ENCODE results near the gene STK11. TPM values are rescaled to one million over a fixed set of nuclear protein-coding genes. Genes with fewer than 3 reads are reported as not detected.

STK11 gene
- total RNA-seq, 1 donor from 2014 or later = 104 TPM

DNA sequence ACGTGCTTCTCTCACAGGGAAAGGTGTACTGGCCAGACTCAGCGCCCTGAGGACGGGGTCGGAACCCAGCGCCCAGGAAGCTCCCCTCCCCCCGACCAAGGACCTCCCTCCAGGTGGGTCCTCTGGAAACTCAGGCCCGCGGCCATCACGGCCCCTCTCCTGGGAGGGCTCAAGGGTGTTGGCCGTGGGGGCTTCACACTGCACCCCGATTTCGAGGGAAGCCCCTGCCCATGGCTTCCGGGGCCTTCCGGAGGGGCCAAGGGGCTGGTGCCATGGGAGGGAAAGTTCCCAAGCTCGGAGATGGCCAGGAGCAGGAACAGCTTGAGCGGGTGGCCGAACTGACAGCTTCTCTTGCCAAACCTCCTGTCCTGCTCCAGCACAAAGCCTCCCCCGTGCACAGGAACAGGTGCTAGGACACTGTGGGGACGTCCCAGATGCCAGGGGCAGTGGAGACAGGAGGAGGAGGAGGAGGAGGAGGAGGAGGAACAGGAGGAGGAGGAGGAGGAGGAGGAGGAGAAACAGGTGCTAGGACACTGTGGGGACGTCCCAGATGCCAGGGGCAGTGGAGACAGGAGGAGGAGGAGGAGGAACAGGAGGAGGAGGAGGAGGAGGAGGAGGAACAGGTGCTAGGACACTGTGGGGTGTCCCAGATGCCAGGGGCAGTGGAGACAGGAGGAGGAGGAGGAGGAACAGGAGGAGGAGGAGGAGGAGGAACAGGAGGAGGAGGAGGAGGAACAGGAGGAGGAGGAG lies 41.5 kb upstream of the STK11 start:
- Histone ChIP-seq H3K4me1 (no peaks in the 10 kb centered on the region), H3K27ac (no peak overlapping the region)

DNA sequence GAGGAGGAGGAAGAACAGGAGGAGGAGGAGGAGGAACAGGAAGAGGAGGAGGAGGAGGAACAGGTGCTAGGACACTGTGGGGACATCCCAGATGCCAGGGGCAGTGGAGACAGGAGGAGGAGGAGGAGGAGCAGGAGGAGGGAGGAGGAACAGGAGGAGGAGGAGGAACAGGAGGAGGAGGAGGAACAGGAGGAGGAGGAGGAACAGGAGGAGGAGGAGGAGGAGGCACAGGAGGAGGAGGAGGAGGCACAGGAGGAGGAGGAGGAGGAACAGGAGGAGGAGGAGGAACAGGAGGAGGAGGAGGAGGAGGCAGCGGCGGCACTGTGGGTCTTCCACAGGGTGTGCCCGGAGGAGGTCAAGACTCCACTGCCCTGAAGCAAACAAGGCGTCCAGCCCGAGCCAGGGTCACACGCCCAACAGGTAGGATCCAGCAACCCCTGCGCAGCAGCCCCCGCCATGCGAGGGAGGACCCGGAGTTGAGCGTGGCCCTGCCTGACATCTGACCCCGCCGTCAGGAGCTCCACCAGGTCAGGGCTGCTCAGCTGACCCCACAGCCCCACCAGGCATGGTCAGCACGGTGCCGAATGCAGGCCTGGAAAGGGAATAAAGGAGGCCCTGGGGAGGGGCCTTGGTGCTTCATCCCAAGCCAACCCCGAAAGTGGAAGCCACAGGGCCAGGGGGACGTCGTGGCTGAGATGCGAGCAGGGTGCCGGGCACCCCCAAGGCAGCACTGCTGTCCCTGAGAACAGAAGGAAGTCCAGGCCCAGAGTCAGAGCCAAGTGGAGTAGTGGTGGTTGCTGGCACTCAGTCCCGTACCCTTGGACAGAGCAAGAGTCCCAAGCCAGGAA lies 40.7 kb upstream of the STK11 start:
- TF ChIP-seq, protein P1, sequence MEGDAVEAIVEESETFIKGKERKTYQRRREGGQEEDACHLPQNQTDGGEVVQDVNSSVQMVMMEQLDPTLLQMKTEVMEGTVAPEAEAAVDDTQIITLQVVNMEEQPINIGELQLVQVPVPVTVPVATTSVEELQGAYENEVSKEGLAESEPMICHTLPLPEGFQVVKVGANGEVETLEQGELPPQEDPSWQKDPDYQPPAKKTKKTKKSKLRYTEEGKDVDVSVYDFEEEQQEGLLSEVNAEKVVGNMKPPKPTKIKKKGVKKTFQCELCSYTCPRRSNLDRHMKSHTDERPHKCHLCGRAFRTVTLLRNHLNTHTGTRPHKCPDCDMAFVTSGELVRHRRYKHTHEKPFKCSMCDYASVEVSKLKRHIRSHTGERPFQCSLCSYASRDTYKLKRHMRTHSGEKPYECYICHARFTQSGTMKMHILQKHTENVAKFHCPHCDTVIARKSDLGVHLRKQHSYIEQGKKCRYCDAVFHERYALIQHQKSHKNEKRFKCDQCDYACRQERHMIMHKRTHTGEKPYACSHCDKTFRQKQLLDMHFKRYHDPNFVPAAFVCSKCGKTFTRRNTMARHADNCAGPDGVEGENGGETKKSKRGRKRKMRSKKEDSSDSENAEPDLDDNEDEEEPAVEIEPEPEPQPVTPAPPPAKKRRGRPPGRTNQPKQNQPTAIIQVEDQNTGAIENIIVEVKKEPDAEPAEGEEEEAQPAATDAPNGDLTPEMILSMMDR (IDR thresholded peaks at IDR 0.05) = no peak
- no peak overlapping the region for H3K4me3 ChIP-seq
- H3K4me1 ChIP-seq = no peaks in the 10 kb centered on the region
- no peaks in the 10 kb centered on the region for H3K9me3 ChIP-seq
- intact Hi-C loops (cut with DNase I) = no loop called here
- peaks cover 0 to 12% of the 10 kb centered on the region in 2 donors for H3K36me3 ChIP-seq
- H3K27ac ChIP-seq = peak overlapping the region; percentile 0 to 33
- no peak for DNase-seq (ENCODE audit: low spot score in 2 of 2)
- H3K27me3 ChIP-seq = no peaks in the 10 kb centered on the region

More for the DNA sequence above, 41.5 kb upstream of the STK11 start:
- H3K4me3 ChIP-seq = no peak overlapping the region
- TF ChIP-seq, protein P1 (IDR thresholded peaks at IDR 0.05) = no peak
- peaks cover 0 to 12% of the 10 kb centered on the region in 2 donors for H3K36me3 ChIP-seq
- no peaks in the 10 kb centered on the region for H3K27me3 ChIP-seq
- intact Hi-C loops (cut with DNase I) = no loop called here
- H3K9me3 ChIP-seq = no peaks in the 10 kb centered on the region
- no peak for DNase-seq (ENCODE audit: low spot score in 2 of 2)

DNA sequence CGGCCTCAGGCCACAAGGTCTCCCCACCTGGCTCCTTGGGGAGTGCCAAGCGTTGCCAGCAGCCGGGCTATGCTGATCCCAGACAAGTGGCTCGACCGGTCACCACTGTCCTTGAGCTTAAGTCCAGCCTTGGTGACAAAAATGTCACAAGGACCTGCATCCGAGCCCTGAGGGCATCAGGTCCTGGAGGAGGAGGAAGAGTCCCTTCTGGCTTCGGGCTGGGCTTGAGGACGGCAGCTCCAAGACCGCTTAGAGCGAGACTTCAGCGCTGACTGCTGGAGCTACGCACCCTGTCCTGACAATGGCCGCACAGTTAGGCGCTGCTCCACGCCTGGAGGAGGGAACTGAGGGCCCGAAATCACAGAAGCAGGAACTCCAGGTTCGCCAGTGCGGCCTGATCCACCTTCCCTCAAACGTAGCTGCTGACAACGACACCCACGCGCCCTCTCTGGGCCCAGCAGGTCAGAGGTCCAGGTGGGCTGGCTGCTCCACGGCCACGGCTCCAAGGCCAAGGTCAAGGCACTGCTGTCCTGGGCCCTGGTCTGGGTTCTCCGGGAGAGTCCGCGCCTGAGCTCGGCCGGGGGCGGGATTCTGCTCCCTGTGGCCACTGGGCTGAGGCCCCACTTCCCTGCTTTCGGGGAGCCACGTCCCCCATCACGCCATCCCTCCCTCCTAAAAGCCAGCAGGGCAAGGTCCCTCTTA lies 38.6 kb upstream of the STK11 start:
- TF ChIP-seq, protein P1 (IDR thresholded peaks at IDR 0.05) = no peak
- no peak for DNase-seq (ENCODE audit: low spot score in 2 of 2)
- H3K4me1 ChIP-seq = peaks cover 0 to 7% of the 10 kb centered on the region in 2 donors
- H3K36me3 ChIP-seq = peaks cover 0 to 12% of the 10 kb centered on the region in 2 donors
- no peaks in the 10 kb centered on the region for H3K9me3 ChIP-seq
- no peaks in the 10 kb centered on the region for H3K27me3 ChIP-seq
- H3K4me3 ChIP-seq = no peak overlapping the region
- no peak overlapping the region for H3K27ac ChIP-seq
- intact Hi-C loops (cut with DNase I) = no loop called here

DNA sequence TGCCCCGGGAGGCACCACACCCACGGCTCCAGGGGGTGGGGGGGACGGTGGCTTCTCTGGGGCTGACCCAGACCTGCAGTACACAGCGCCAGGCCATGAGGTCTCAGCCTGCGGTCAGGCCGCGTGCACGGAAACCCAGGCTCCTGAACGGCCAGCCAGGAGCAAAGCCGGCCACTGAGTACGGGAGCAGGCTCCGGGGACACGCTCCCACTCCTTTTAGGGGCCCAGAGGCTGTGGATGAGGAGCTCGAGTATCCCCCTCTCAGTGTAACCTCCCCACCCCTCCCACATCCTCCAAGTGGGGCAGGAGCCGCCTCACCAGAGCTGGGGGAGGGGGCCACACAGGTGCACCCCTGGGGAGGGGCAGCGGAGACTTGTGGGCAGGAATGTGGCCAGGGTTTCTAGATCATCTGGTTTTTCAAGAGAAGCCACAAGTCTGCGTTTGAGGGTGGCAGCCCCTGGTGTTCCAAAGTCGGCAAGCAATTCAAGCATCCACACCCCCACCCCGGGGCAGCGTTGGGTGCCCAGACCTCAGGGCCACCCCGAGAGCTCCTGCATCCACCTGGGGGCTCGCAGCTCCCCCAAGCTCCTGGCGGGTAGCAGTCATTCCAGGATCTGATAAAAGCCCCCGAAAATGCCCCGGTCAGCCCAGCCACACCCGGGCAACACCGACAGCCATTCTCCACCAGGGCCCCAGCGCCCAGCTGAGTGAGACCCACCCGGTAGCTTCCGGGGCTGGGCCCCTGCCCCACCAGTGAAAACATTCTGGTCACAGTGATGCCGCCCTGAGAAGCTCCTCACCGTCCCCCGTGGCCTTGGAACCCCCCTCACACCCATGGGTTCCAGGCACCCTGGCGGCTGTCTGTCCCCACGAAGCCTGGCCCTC lies 37.6 kb upstream of the STK11 start:
- peak overlapping the region in 1 of 2 donors; percentile 9 for H3K27ac ChIP-seq
- H3K36me3 ChIP-seq = peaks cover 0 to 12% of the 10 kb centered on the region in 2 donors
- TF ChIP-seq, protein P1 (IDR thresholded peaks at IDR 0.05) = no peak
- intact Hi-C loops (cut with DNase I) = no loop called here
- DNase-seq (ENCODE audit: low spot score in 2 of 2) = no peak
- H3K27me3 ChIP-seq = no peaks in the 10 kb centered on the region
- H3K4me1 ChIP-seq = peaks cover 0 to 12% of the 10 kb centered on the region in 2 donors
- peak overlapping the region in 1 of 2 donors; percentile 13 for H3K4me3 ChIP-seq
- no peaks in the 10 kb centered on the region for H3K9me3 ChIP-seq

All from ascending aorta (tissue), 2 donors.